ENCODE measurements around the gene IL17C.
A peak's percentile ranks its signal among the peaks of the same experiment; 100 is the strongest.
"Not testable (repeated sequence)": the region's sequence is repeated elsewhere in the genome, so short reads cannot be mapped to it uniquely, and the experiment has no call there.

The IL17C gene

GRCh38 chr16:88659160-88659559, 20.8 kb downstream of the IL17C start:
- no peak for DNase-seq (ENCODE audit: low read depth)
- no peak overlapping the region for H3K4me3 ChIP-seq (ENCODE audit: low read depth, low read length)
- no peak for TF ChIP-seq CTCF (conservative IDR thresholded peaks at IDR 0.05; ENCODE audit: low read depth, low read length)

GRCh38 chr16:88661468-88661867, 23.1 kb downstream of the IL17C start:
- TF ChIP-seq CTCF (conservative IDR thresholded peaks at IDR 0.05; ENCODE audit: low read depth, low read length), result no peak
- H3K4me3 ChIP-seq (ENCODE audit: low read depth, low read length), result no peak overlapping the region
- DNase-seq (ENCODE audit: low read depth), result no peak

DNA sequence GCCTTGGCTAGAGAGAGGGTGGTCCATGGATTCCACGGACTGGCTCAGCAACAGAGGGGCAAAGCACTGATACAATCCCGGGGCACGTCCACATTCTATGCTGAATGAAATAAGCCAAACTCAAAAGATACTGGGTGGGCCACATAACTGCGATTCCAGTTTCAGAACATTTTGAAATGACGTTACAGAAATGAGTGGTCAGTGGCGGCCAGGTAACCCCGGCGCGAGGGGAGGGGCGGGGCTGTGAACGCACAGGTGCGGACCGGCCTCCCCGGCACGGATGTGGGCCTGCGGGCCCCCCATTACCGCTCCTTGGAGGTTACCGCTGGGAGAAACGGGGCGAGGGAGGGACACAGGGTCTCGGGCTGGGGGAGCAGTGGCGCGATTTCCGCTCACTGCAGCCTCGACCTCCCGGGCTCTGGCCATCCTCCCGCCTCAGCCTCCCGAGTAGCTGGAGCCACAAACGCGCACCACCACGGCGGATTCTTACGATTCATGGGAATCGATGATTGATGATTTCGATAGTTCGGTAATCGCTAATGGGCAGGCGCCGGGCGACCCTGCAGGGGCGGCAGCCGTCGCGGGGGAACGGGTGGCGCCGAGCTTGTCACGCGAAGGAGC, 24.0 kb downstream of the IL17C start:
- peak overlapping the region; percentile 85 for H3K4me3 ChIP-seq (ENCODE audit: low read depth, low read length)
- no peak for TF ChIP-seq CTCF (conservative IDR thresholded peaks at IDR 0.05; ENCODE audit: low read depth, low read length)
- no peak for DNase-seq (ENCODE audit: low read depth)

- DNase-seq (ENCODE audit: low read depth), result peak; percentile 99
- no peak for TF ChIP-seq CTCF (conservative IDR thresholded peaks at IDR 0.05; ENCODE audit: low read depth, low read length)
- peak within 1 kb of the TSS; percentile 98 for H3K4me3 ChIP-seq (ENCODE audit: low read depth, low read length)
Measured at GRCh38 chr16:88662843-88663606, 24.7 kb downstream of the IL17C start, which contains the start of gene MVD. MVD (minus strand) TSS chr16:88663091; CDS start chr16:88663080, 11 bp downstream.

DNA sequence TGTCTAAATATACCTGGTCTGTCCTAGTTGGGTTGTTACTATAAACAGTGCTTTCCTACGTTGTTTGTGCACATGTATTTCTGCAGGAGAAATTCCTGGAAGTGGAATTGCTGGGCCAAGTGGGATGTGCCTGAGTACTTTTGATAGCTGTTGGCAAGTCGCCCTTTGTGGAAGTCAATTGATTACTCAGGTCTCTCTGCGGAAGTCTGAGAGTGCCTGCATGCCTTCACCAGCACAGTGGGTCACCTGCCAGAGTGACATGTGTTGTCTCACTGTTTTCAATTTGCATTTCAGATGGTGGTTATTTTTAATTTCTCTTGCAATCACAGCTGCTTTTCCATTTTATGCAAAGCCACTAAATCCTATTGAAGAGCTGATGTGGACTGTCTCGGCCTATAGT, 26.8 kb downstream of the IL17C start:
- TF ChIP-seq CTCF (conservative IDR thresholded peaks at IDR 0.05; ENCODE audit: low read depth, low read length), result no peak
- no peak for DNase-seq (ENCODE audit: low read depth)
- H3K4me3 ChIP-seq (ENCODE audit: low read depth, low read length), result no peak overlapping the region

DNA sequence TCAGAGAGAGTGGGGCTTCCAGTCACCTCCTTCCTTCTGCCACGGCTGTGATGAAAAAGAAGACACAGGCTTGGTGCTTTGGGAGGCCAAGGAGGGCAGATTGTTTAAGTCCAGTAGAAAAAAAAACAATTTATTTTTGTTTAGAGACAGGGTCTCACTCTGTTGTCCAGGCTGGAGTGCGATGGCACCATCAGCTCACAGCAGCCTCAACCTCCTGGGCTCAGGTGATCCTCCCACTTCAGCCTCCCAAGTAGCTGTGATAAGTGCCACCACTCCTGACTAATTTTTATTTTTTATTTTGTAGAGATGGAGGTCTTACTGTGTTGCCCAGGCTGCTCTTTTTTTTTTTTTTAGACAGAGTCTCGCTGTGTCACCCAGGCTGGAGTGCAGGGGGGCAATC, 27.2 kb downstream of the IL17C start:
- DNase-seq (ENCODE audit: low read depth), result no peak
- no peak overlapping the region for H3K4me3 ChIP-seq (ENCODE audit: low read depth, low read length)
- no peak for TF ChIP-seq CTCF (conservative IDR thresholded peaks at IDR 0.05; ENCODE audit: low read depth, low read length)

DNA sequence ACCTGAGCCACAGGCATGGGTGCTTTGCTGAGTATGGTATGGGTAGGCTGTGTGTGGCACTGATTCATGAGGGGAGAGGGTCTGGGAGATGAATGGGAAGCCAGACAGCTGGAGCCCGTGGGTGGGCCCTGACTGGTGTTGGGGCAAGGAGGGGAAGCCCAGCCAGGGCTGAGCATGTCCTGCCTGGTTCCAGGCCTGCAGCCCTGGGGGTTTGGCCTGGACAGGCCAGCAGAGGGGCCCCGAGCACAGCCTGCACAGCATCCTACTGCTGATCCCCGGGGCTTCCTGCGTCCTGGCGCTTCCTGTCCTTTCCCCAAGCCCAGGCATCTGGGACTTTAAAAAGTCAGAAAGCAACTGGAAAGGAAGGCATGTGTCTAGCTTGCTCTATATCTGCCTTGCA, 29.1 kb downstream of the IL17C start:
- TF ChIP-seq CTCF (conservative IDR thresholded peaks at IDR 0.05; ENCODE audit: low read depth, low read length), result peak; percentile 64
- peak; percentile 65 for DNase-seq (ENCODE audit: low read depth)
- H3K4me3 ChIP-seq (ENCODE audit: low read depth, low read length), result no peak overlapping the region

DNA sequence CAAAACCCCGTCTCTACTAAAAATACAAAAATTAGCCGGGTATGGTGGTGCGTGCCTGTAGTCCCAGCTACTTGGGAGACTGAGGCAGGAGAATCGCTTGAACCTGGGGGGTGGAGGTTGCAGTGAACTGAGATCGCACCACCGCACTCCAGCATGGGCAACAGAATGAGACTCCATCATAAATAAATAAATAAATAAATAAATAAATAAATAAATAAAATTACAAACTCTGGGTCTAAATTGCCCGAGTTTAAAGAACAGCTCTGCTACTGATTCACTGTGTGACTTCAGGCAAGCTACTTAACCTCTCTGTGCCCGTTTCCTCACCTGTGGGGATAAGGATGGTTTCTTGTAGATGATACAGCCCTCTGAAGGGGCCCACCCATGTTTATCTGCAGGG, 31.1 kb downstream of the IL17C start:
- not testable (repeated sequence) for H3K4me3 ChIP-seq (ENCODE audit: low read depth, low read length); DNase-seq (ENCODE audit: low read depth)

Measured in choroid plexus epithelial cell (primary cell).